Spinal cord (tissue), 10 donors: Measurements from ENCODE around the gene PRSS33. TPM values are rescaled to one million over a fixed set of nuclear protein-coding genes. Genes with fewer than 3 reads are reported as not detected.

ENCODE experiments used
- DNase-seq, 6 donors: peaks; one replicate each; pipeline versions ENCODE4 v3.0.0 to v3.0.0-alpha.2; 2013 to 2015; ENCODE audit warnings: low spot score in 6 of 6, low read depth in 4 of 6
- H3K27ac ChIP-seq: one replicate; pipeline ENCODE4 v1.5.1; 2013; ENCODE audit warnings: low read depth, low read length, control low read depth
- H3K27me3 ChIP-seq: one replicate; pipeline ENCODE4 v1.6.1; 2013; ENCODE audit warnings: low read length; ENCODE audit not compliant: control insufficient read depth, insufficient read depth
- H3K36me3 ChIP-seq: one replicate; pipeline ENCODE4 v1.6.1; 2013; ENCODE audit warnings: low read length; ENCODE audit not compliant: control insufficient read depth, insufficient read depth
- H3K4me1 ChIP-seq: one replicate; pipeline ENCODE4 v1.6.1; 2013; ENCODE audit warnings: low read length; ENCODE audit not compliant: control insufficient read depth, insufficient read depth
- H3K4me3 ChIP-seq: one replicate; pipeline ENCODE4 v1.5.1; 2013; ENCODE audit warnings: low read depth, low read length, control low read depth
- H3K9me3 ChIP-seq: one replicate; pipeline ENCODE4 v1.6.1; 2013; ENCODE audit warnings: low read length; ENCODE audit not compliant: control insufficient read depth, insufficient read depth
- WGBS: methylation state at CpG from one replicate; pipeline ENCODE4 v1.1.5; 2013; ENCODE audit warnings: missing lambda C conversion rate; ENCODE audit not compliant: insufficient coverage; 5-methylcytosine and 5-hydroxymethylcytosine counted together
- polyA plus RNA-seq, 2 donors: library from polyadenylated mRNA; unstranded; fragments of 120-200 nt; gene quantifications; one replicate each; pipeline ENCODE4 v1.2.1, GENCODE V29; 2013; ENCODE audit not compliant: insufficient read length in 2 of 2
- total RNA-seq, 2 donors: library from RNA; depleted of rRNA in 1 of 2; stranded (reverse); fragments of 120-200 nt in 1 of 2; fragments of >200 nt in 1 of 2; gene quantifications; one replicate each; pipeline versions ENCODE4 v1.2.3 to v1.2.4, GENCODE V29; 2013 to 2014
- donor health status: healthy.

PRSS33 gene
- total and polyA plus RNA-seq, 4 donors, result 0.17 to 0.24 (median 0.21) TPM; not detected in 1

- no peak overlapping the region for H3K4me3 ChIP-seq
- H3K4me1 ChIP-seq, result peaks cover 4% of the 10 kb centered on the region
- H3K36me3 ChIP-seq, result no peaks in the 10 kb centered on the region
- DNase-seq, result no peak
- WGBS, result 44% methylated on average over 3 of the region's 8 CpGs
- no peak overlapping the region for H3K27ac ChIP-seq
- peaks cover 4% of the 10 kb centered on the region for H3K27me3 ChIP-seq
- no peaks in the 10 kb centered on the region for H3K9me3 ChIP-seq
Measured at GRCh38 chr16:2822158-2822495, 34.8 kb upstream of the PRSS33 start.

- 77% methylated on average over 6 of the region's 9 CpGs for WGBS
- H3K36me3 ChIP-seq, result no peaks in the 10 kb centered on the region
- H3K27ac ChIP-seq, result no peak overlapping the region
- H3K4me3 ChIP-seq, result no peak overlapping the region
- DNase-seq, result no peak
- H3K27me3 ChIP-seq, result peaks cover 4% of the 10 kb centered on the region
- no peaks in the 10 kb centered on the region for H3K9me3 ChIP-seq
- peaks cover 1% of the 10 kb centered on the region for H3K4me1 ChIP-seq
Measured at GRCh38 chr16:2821487-2822157, 34.3 kb upstream of the PRSS33 start.

- H3K36me3 ChIP-seq, result no peaks in the 10 kb centered on the region
- no peaks in the 10 kb centered on the region for H3K9me3 ChIP-seq
- peaks cover 4% of the 10 kb centered on the region for H3K27me3 ChIP-seq
- no peak for DNase-seq
- H3K27ac ChIP-seq, result no peak overlapping the region
- H3K4me1 ChIP-seq, result no peaks in the 10 kb centered on the region
- 82% methylated on average over 7 of the region's 14 CpGs for WGBS
- H3K4me3 ChIP-seq, result no peak overlapping the region
Measured at GRCh38 chr16:2820836-2821486, 33.6 kb upstream of the PRSS33 start.

GRCh38 chr16:2819939-2820835 lies 32.8 kb upstream of the PRSS33 start:
- DNase-seq, result no peak
- no peaks in the 10 kb centered on the region for H3K9me3 ChIP-seq
- no peak overlapping the region for H3K27ac ChIP-seq
- H3K4me3 ChIP-seq, result no peak overlapping the region
- H3K36me3 ChIP-seq, result no peaks in the 10 kb centered on the region
- no peaks in the 10 kb centered on the region for H3K4me1 ChIP-seq
- WGBS, result 65% methylated on average over 16 of the region's 17 CpGs
- peaks cover 4% of the 10 kb centered on the region for H3K27me3 ChIP-seq

GRCh38 chr16:2819179-2819938 lies 32.0 kb upstream of the PRSS33 start:
- WGBS, result 89% methylated on average over 9 of the region's 18 CpGs
- peaks cover 4% of the 10 kb centered on the region for H3K27me3 ChIP-seq
- H3K27ac ChIP-seq, result no peak overlapping the region
- H3K4me3 ChIP-seq, result no peak overlapping the region
- no peaks in the 10 kb centered on the region for H3K36me3 ChIP-seq
- no peak for DNase-seq
- no peaks in the 10 kb centered on the region for H3K9me3 ChIP-seq
- H3K4me1 ChIP-seq, result no peaks in the 10 kb centered on the region

- Histone ChIP-seq H3K27ac (no peak overlapping the region), H3K36me3 (no peaks in the 10 kb centered on the region), H3K27me3 (peaks cover 4% of the 10 kb centered on the region), H3K9me3 (no peaks in the 10 kb centered on the region), H3K4me1 (no peaks in the 10 kb centered on the region), H3K4me3 (no peak overlapping the region)
- no peak for DNase-seq
- 88% methylated on average over 9 of the region's 10 CpGs for WGBS
Measured at GRCh38 chr16:2818272-2818876, 31.0 kb upstream of the PRSS33 start.

GRCh38 chr16:2817340-2818271 lies 30.2 kb upstream of the PRSS33 start:
- Histone ChIP-seq H3K4me1 (no peaks in the 10 kb centered on the region), H3K9me3 (no peaks in the 10 kb centered on the region), H3K36me3 (no peaks in the 10 kb centered on the region), H3K27ac (no peak overlapping the region), H3K4me3 (no peak overlapping the region), H3K27me3 (peaks cover 4% of the 10 kb centered on the region)
- no peak for DNase-seq
- WGBS, result 73% methylated on average over 59 of the region's 68 CpGs

- Histone ChIP-seq H3K4me3 (no peak within 1 kb of the TSS), H3K27ac (no peak within 1 kb of the TSS), H3K27me3 (peaks cover 4% of the 10 kb centered on the region), H3K4me1 (no peaks in the 10 kb centered on the region), H3K9me3 (no peaks in the 10 kb centered on the region), H3K36me3 (no peaks in the 10 kb centered on the region)
- no peak for DNase-seq
- WGBS, result 59% methylated on average over 28 of the region's 28 CpGs
Measured at GRCh38 chr16:2816751-2817339, 29.5 kb upstream of the PRSS33 start, which contains the start of gene PRSS21. Gene PRSS21 (plus strand): TSS chr16:2817237. CDS start chr16:2817269, 32 bp downstream.
